ENCODE measurements around the gene NDNF.

NDNF gene, protein sequence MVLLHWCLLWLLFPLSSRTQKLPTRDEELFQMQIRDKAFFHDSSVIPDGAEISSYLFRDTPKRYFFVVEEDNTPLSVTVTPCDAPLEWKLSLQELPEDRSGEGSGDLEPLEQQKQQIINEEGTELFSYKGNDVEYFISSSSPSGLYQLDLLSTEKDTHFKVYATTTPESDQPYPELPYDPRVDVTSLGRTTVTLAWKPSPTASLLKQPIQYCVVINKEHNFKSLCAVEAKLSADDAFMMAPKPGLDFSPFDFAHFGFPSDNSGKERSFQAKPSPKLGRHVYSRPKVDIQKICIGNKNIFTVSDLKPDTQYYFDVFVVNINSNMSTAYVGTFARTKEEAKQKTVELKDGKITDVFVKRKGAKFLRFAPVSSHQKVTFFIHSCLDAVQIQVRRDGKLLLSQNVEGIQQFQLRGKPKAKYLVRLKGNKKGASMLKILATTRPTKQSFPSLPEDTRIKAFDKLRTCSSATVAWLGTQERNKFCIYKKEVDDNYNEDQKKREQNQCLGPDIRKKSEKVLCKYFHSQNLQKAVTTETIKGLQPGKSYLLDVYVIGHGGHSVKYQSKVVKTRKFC

DNA sequence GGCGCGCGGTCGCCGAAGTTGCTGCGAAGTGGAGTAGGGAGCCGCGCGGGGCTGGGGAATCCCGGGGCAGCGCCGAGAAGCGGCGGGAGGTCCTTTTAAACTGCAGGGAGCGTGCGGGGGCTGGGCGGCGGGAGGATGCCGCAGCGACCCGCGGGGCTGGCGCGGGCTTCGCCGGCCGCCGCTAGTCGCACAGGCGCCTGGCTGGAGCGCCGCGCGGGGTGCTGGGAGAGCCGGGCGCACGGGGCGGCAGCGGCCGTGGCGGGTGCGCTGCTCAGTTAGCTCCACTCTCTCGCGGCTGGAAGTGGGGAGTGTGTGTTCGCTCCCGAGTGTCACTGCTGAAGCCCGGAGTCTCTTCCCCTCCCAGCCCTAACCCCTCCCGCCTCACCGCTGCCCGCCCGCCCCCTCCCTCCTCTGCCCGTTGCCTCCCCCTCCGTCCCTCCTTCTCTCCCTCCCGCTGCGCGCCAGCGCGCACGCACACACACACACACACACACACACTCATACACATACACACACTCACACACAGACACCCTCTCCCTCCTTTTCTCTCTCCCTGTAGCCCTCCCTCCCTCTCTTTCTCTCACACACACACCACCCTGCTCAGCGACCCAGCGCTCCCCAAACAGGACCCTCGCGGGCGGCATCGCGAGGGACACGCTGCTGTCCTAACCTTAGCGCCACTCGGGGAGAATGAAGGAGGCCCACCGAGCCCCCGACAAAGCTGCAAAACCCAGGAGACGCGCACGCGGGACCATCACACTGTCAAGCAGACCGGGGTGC lies at the start of gene NDNF:
Gene NDNF (minus strand): TSS at position 312 of the 780 bp plus-strand sequence. CDS start 26,698 bp downstream, outside the sequence.
- peak; percentile 49 for DNase-seq

DNA sequence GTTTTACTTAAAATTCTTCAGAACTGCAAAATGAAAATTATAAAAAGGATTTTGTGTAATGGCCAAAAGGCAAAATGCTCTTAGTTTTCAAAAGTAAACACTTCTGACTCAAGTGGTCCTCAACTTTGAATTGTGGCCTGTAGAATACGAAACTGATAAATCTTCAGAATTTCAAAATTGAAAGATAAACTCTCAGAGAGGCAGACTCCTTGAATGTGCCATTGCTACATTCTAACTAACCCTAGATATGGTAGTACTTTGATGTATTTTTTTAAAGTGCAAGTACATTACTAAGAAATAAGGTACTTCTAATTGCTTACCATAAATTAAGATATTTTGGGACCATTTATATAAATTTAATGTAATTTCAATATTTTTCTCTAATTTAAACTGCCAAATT lies 47.4 kb upstream of the NDNF start:
- DNase-seq: no peak

DNA sequence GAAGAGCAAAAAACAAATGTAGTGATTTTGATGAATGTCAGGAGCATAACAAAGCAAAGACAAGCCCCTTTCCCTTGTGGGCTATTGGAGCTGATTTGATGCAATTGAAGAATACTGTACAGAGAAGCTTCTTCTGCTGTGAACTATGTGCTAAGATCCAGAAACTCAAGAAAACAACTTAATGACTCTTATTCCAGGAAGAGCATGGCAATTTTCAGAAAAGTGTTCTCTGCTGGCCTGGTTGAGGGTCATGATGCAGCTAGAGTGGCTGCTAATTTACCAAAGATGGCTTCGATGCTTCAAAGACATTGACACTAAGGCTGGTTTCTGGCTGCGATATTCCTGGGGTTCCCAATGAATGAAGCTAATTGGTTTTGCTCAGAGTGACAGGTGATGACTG lies 46.0 kb upstream of the NDNF start:
- DNase-seq: no peak

DNA sequence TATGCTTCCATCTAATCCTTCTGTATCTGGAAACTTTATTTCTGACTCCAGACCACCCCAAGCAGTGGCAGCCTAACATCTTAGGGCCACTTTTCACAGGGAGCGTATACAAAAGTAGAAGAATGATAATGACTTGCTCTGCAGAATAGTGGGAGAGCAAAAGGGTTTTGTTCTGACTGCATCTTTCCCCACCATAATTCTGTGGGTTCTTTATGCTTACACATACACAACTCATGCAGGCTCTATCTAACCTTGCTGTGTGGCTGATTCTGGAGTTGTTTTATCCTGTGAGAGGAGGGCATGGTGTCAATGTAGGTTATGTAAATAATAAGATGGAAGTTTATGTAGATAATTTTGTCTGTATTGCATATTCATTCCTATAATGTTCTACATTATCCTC lies 42.4 kb upstream of the NDNF start:
- no peak for DNase-seq

DNA sequence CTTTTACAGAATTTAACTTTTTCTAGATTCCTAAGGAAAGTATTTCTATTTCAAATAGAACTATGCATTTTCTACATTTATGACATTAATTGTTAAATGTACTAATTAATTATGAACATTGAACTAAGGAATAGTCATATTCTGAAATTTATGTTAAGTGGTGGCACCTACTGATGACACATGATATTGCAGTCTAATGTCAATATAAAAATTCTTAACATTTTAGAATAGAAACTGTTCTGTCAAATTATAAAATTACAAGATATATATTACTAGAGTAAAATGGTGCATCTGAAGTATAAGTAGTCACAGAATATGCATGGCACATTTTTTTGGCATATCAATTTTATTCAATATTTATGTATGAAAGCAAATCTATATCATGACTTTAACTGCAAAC lies 40.2 kb upstream of the NDNF start:
- no peak for DNase-seq

DNA sequence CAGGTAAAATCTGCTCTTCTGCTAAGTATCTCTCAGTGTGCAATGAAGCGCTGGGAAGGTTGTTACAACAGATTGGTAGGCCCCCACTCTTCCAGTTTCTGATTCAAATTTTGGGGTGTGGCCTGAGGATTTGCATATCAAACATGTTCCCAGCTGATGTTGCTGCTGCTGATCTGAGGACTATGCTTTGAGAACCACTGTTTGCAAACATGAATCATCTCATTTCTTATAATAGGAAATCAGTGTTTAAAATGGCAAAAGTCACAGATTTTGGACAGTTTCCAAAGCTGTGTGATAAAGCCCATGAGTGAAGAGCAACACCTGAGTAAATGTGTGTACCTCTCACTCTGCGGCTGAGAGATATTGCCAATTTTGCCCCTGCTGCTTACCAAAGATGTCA lies 36.2 kb upstream of the NDNF start:
- DNase-seq: no peak

DNA sequence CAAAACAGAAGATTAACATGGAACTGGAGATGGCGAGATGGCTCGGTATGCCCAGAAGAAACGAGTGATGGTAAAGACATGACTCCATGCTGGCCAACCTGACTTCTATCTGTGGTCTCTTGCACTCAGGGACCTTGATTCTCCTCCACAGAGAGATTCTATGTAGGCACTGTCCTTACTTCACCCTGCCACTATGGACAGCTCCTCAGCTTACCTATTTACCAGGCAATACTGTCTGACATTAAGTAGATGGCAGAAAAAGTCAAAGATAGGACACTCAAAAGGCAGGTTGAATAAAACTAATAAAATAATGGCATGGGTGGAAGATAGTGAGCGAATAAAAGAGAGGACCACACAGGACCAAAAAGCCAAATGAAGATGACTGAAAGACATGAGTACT lies 35.2 kb upstream of the NDNF start:
- DNase-seq: no peak

DNA sequence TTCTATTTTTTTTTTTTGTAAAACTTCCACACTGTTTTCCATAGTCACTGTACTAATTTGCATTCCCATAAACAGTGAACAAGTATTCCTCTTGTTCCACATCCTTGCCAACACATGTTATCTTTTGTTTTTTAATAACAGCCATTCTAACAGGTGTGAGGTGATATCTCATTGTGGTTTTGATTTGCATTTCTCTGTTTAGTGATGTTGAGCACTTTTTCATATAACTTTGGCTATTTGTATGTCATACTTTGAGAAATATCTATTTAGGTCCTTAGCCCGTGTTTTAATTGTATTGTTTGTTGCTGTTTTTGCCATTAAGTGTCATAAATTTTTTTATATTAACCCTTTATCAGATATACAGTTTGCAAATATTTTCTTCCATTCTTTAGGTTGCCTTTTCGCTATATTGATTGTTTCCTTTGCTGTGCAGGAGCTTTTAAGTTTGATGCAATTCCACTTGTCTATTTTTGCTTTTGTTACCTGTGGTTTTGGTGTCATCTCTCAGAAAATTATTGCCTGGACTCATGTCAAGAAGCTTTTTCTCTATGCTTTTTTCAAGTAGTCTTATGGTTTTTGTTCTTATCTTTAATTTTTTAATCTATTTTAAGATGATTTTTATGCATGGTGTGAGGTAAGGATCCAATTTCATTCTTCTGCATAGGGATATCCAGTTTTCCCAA lies 27.9 kb upstream of the NDNF start:
- DNase-seq: no peak

DNA sequence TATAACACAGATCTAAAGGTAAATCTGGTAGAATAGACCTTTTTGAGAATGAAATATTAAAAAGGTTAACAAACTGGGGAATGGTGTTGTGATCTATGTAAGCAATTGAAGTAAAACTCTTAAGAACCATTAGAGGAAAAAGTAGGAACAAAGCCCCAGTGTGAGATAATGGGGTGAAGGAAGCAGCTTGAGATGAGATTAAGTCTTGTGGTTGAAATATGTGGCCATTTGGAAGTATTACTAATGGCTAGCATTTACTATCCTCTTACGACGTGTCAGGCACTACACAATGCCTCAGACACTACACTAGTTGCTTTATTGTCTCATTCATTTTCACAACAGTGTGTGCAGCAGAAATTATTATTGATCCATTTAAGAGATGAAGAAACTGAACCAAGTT lies 25.9 kb upstream of the NDNF start:
- no peak for DNase-seq

DNA sequence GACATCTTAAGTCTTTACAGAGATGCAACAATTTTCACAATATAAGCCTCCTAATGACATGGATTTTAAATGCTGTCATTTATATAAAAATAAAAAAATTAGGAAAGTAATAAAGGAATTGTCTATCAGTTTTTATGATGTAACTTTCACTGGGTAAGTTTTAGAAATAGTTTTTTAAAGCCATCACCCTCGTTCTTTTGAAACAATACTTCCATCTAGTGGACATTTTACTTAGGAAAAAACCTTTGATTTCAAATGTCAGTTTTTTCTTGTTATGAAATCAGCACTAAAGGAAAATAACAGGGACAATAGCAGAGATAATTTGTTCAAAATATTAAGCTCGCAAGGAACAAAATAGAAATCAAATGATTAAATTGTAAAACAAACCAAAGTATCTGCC lies 24.3 kb upstream of the NDNF start:
- DNase-seq: no peak

DNA sequence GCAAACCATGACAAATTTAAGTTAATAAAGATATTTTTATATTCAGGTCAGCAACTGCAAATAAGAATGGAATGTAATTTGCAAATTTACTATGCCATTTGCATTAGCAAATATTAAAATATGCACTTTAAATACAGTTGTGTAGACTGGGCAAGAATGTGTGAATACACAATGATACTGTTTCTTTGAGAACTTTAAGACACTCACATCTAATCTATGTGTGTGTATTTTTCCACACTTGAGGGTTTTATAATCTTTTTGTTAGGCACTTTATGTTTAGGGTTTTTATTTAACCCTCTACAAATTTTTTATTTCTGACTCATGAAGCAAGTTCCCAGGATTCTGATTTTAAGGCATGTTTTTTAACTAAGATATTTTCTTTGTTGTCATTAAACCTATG lies 23.9 kb upstream of the NDNF start:
- DNase-seq: no peak

DNA sequence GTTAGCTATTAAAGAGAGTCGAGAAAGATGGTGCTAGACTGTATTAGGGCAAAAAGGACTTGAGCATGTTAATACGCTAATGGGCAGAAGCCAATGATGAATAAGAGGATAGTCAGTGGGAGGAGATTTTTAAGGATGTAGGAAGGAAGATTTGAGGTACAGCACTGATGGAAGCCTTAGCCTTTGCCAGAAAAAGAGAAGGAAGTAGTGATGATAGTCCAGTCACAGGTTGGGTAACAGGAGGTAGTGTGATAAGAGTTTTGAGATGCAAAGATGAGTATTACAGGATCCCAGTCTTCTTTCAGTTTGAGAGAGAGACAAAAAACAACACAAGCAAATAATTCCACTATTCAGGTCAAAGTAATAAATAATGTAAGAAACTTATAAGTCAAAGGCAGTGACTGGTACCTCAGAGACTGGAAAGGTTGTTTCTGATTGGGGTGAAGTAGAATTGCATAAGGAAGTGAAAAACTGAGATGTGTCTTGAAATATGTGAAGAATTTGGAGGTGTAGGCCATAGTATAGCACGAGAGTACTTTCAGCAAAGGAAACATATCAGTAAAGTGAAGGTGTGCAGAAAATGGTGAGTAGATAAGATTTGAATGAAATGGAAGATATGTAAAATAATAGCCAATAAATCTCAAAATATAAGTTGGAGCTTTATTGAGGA lies 22.1 kb upstream of the NDNF start:
- no peak for DNase-seq

DNA sequence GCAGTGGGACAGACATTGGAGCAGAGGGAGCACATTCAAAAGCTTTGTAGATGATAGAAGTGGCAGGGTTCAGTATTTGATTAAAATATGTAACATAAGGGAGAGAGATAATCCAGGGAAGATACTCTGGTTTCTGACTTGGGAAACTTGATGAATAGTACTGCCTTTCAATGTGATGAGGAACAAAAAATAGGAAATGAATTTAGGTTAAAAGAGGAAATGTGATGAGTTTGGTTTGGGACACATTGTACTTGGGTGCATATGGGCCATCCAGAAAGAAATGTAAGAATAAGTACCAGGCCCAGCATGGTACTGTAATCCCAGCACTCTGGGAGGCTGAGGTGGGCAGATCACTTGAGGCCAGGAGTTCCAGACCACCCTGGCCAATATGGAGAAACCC lies 20.9 kb upstream of the NDNF start:
- no peak for DNase-seq

DNA sequence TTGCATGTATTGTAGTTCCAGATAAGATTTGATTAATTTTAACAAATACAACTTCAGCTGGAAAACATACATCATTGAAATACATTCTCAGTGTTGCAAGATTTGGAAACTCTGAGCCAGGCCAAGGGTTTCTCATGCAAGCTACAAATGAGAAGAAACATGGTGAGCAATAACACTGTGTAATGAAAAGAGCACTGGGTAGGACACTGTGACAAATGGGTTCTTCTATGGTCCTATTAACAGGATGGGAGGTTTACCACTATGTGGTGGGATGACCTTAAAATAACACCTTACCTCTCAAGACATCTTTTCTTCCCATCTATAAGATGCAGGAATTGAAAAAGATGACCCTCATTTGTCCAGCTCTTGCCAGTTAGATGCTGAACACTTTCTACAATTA lies 19.6 kb upstream of the NDNF start:
- DNase-seq: no peak

DNA sequence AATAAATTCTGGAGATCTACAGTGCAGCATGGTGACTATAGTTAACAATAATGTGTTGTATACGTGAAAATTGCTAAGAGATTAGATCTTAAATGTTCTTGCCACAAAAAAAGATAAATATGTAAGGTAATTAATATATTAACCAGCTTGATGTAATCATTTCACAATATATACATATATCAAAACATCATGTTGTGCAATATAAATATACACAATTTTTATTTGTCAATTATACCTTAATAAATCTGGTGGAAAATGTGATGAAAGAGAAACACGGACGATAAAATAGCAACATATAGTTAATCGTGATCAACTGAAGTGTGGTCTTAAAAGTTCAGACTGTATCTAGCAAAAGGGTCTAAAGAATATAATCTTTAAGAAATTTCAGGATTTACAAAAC lies 16.5 kb upstream of the NDNF start:
- DNase-seq: no peak

DNA sequence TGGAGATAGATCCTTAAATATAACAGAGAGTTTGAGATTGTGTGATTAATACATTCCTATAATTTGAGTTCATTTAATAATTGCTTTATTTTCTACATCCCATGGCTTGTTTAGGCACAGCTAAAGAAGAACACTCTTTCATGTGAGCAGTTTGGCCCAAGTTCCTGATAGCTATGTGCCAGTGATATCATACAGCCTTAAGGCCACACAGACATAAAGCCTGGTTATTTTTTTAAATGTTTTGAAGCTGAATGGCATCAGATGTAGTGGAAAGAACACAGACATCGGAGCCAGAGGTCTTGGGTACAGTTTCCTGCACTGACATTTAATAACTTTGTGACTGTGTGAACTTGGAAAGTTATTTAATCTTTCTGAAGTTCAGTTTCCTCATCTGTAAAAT lies 7.0 kb upstream of the NDNF start:
- no peak for DNase-seq

DNA sequence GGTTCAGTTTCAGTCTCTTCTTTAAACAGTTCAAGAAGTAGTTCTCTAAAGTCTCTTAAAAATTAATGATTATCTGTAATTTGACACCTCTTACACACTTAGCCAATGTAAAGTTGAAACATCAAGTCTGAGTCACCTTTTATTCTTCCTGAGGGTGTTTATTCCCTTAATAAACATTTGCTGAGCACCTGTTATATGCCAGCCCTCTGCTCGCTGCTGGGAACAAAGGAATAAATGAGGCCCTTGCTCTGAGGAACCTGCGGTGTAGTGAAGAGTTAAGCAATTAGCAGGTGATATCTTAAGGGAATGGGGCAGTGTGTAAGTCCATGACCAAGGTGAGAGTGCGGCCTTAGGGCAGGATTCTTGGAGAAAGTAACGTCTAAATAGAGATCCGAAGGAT lies 5.2 kb upstream of the NDNF start:
- DNase-seq: no peak

DNA sequence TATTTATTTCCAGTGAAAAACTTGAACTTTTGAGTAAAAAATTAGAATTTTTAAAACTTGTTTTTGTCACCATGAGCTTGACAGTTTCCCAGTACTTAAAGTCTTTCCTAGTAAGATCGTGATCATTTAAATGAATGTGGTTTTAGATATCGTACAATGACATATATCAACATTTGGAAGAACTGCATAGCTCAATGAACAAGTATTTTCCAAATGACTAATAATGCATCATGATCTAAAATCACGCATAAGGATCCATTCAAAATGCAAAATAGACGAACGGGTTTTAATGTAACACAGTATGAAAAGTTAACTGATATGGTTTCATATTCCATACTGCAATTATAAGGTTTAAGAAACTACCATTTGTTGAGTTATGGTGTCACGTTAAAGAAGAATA lies 4.1 kb upstream of the NDNF start:
- DNase-seq: no peak

DNA sequence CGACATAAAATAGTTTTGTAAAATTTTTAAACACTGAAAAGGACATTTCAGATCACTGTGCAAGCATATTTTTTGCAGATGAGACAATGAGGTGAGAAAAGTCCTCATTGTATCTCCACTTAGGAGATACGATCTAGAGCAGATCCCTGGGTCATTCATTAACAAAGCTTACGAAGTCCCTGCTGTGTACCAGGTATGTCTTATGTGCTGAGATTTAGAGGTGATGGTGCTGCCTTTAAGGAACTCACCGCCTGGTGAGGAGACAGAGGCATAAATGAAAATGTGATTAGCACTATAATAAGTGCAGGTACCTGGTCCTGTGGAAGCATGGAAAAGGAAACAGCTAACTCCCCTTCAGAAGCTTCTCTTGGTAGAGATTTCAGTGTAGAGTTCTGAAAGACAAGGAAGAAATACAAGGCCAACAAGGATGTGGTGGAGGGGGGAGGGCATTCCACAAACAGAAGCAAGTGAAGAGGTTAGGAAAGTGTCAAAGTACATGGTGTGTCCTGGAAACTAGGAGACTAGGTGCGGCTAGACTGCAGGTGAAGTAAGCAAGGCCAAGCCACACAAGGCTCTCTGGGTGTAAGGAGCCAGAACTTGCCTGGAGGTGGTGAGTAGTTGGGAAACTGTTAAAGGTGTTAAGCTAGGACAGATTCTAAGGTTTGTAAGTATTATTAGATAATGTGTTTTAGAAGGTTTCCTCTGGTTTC lies 1.5 kb upstream of the NDNF start:
- no peak for DNase-seq

DNA sequence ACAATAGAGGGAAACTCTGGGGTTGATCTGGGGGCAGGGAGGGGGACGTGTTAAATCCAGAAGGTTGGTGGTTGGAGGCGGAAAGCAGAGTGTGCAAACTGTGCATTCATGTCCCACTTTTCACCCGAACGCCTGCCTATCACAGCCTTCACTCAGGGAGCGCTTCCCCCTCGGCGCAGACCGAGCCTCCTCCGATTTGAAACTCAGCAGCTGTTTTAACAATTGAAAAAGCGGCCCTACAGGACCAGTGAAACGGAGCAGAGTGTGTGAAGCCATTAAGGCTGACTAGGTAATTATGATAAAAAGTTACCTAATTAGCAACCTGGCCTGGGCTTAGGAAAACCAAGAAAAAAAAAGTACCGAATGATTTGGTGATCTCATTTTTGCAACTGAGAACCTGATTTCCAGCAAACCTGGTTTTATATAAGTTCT lies 685 bp upstream of the NDNF start:
- no peak for DNase-seq

DNA sequence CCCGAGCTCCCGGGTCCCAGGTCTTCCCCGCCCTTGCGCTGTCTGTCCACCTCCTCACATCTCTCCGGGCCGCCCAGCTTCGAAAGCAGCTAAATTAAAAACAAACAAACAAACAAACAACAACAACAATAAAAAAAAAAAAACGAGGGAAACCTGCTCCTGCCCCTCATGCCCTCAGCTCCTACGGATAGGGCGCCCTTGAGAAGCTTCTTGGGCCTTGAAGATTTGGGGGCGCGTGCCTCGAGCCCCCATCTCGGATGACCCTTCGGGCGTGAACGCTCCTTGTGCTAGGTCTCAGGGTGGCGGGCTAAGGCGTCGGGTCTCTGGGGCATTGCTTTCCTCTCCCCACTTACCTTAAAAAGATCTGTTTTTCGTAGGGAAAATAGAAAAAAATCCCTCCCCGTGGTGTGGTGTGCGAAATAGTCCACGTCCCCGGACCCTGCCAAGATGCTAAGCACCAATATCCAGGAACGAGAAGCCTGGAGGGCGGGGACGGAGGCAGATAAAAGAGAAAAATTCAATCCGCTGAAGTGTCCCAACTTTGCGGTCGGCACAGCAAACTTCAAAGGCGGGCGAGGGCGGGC lies 603 bp downstream of the NDNF start:
- no peak for DNase-seq

All from stimulated activated CD4-positive, alpha-beta T cell treated with anti-CD3 and anti-CD28 coated beads, Interleukin-12 subunit alpha, Interleukin-12 subunit beta, amount 100 ng/mL, for 4 hours (primary cell).